Lung (tissue), 12 donors: ENCODE results near the gene TMEM178B. TPM values are rescaled to one million over a fixed set of nuclear protein-coding genes. Genes with fewer than 3 reads are reported as not detected.

Source experiments
- ATAC-seq: fragments of 200-7000 bp; cut with Tn5 transposase; one replicate; pipeline ENCODE4 v1.9.1; 2020; ENCODE audit warnings: moderate number of reproducible peaks; ENCODE audit not compliant: insufficient read depth, low FRiP score
- DNase-seq, 3 donors: peaks; one replicate each; pipeline ENCODE4 v3.0.0-alpha.2; 2013 to 2017
- H3K27ac ChIP-seq, 2 donors: one replicate each; pipeline ENCODE4 v1.5.1; 2013; ENCODE audit warnings: mild to moderate bottlenecking in 2 of 2, moderate library complexity in 2 of 2, control low read depth in 1 of 2, inconsistent platforms in 1 of 2, low read depth in 1 of 2, low read length in 1 of 2
- H3K27me3 ChIP-seq, 3 donors: one replicate each; pipeline ENCODE4 v1.5.1; 2013; ENCODE audit warnings: low read length in 2 of 3; ENCODE audit not compliant: control insufficient read depth in 3 of 3, insufficient read depth in 3 of 3
- H3K36me3 ChIP-seq, 4 donors: one replicate each; pipeline ENCODE4 v1.5.1; 2013; ENCODE audit warnings: low read length in 4 of 4, mild to moderate bottlenecking in 1 of 4, moderate library complexity in 1 of 4; ENCODE audit not compliant: control insufficient read depth in 4 of 4, insufficient read depth in 4 of 4
- H3K4me1 ChIP-seq, 5 donors: one replicate each; pipeline ENCODE4 v1.5.1; 2013; ENCODE audit warnings: low read length in 5 of 5, mild to moderate bottlenecking in 2 of 5, moderate library complexity in 1 of 5; ENCODE audit not compliant: control insufficient read depth in 5 of 5, insufficient read depth in 5 of 5
- H3K4me3 ChIP-seq: one replicate; pipeline ENCODE4 v1.5.1; 2013; ENCODE audit warnings: mild to moderate bottlenecking, control low read depth, moderate library complexity
- H3K9ac ChIP-seq, 2 donors: one replicate each; pipeline ENCODE4 v1.5.1; 2013; ENCODE audit warnings: low read length in 2 of 2, control low read depth in 1 of 2; ENCODE audit not compliant: insufficient read depth in 1 of 2
- H3K9me3 ChIP-seq, 4 donors: one replicate each; pipeline ENCODE4 v1.5.1; 2013; ENCODE audit warnings: low read length in 3 of 4, mild to moderate bottlenecking in 1 of 4, moderate library complexity in 1 of 4; ENCODE audit not compliant: control insufficient read depth in 4 of 4, insufficient read depth in 3 of 4
- WGBS, 2 donors: extraction: QIAGEN DNeasy Blood & Tissue Kit; methylation state at CpG; one replicate each; pipeline ENCODE4 v1.1.7; 2013; 5-methylcytosine and 5-hydroxymethylcytosine counted together
- polyA plus RNA-seq, 2 donors: library from polyadenylated mRNA; stranded (reverse); fragments of 200-250 nt; gene quantifications; one replicate each; pipeline ENCODE4 v1.2.1, GENCODE V29; 2013
- total RNA-seq, 2 donors: library from RNA; depleted of rRNA in 1 of 2; stranded (reverse); fragments of >200 nt in 1 of 2; gene quantifications; one replicate each; pipeline ENCODE4 v1.2.1, GENCODE V29; 2014 to 2021
- TF ChIP-seq, protein P1 (sequence below): IDR thresholded peaks from 2 replicates; pipeline ENCODE4 v1.5.1; 2012; ENCODE audit warnings: mild to moderate bottlenecking; ENCODE audit errors: control extremely low read depth, extremely low read depth
- donor health status: control.
- donor health status: control.
- donor health status: Bipolar disorder and iron deficiency.
- donor health status: healthy.
- donor health status: DM: yes; HTN: yes; CAD: no.

The TMEM178B gene
- total and polyA plus RNA-seq, 4 donors = 0.04 to 2.4 (median 0.48) TPM

DNA sequence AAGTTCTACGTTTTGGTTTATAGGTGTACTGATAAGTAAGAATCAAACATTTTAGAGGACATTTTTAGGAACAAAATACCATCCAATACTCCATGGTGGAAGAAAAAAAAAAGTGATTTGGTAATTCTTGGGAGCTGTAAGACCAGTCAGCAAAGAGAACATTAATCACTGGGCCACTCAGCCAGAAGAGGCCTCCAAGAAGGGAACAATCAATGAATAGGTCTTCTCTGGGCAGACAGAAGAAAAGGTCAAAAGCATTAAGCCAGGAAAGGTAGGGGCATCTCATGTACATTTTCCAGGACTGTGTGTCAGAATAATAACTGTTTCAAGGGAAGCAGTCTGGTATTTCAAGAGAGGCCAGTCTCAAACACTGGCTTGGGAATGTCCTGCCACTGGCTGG lies 286.9 kb downstream of the TMEM178B start:
- no peak for ATAC-seq
- DNase-seq = no peak
- peaks cover 0 to 41% (median 0%) of the 10 kb centered on the region in 5 donors for H3K4me1 ChIP-seq
- TF ChIP-seq, protein P1, sequence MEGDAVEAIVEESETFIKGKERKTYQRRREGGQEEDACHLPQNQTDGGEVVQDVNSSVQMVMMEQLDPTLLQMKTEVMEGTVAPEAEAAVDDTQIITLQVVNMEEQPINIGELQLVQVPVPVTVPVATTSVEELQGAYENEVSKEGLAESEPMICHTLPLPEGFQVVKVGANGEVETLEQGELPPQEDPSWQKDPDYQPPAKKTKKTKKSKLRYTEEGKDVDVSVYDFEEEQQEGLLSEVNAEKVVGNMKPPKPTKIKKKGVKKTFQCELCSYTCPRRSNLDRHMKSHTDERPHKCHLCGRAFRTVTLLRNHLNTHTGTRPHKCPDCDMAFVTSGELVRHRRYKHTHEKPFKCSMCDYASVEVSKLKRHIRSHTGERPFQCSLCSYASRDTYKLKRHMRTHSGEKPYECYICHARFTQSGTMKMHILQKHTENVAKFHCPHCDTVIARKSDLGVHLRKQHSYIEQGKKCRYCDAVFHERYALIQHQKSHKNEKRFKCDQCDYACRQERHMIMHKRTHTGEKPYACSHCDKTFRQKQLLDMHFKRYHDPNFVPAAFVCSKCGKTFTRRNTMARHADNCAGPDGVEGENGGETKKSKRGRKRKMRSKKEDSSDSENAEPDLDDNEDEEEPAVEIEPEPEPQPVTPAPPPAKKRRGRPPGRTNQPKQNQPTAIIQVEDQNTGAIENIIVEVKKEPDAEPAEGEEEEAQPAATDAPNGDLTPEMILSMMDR = no peak
- H3K36me3 ChIP-seq = no peaks in the 10 kb centered on the region
- no peak overlapping the region for H3K9ac ChIP-seq
- WGBS, 2 donors = 46 to 70% methylated on average over 1 of the region's 1 CpG
- H3K27ac ChIP-seq = no peak overlapping the region
- H3K4me3 ChIP-seq = no peak overlapping the region
- H3K9me3 ChIP-seq = no peaks in the 10 kb centered on the region
- no peaks in the 10 kb centered on the region for H3K27me3 ChIP-seq

DNA sequence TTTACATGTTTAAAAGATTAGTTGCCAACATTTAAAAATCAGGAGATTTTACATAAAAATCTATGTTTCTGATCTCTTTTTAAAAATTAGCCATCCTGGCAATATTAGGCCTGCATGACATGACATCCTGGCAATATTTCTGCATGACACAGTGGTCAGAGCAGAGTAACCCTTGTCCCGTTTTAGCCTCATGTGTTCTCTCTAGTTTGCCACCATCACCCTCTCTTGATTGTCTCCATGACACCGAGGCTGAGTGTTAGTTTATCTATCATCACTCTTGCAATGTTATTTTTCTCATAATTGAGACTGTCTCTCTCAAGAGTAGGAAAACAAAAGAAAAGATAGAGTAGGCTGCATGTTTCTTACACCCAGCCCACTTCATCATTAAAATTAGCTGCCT lies 287.6 kb downstream of the TMEM178B start:
- TF ChIP-seq, protein P1 = no peak

DNA sequence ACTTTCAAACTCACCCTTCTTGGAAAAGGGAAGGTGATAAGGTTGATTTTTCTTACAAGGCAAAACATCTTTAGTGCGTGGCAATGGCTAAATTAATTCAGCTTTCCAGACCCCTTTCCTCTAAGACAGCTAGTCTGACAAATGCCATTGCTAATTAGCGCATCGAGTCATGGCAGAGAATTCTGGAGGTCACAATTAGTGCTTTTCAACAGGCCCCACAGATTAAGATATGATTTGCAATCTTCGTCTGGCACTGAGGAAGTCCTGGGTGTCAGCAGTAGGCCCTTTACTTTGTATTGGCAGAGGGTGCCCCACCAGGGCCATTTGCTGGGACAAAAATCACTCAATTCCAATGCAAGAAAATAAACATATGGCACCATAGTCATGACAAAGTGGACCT lies 288.1 kb downstream of the TMEM178B start:
- no peaks in the 10 kb centered on the region for H3K27me3 ChIP-seq
- H3K9ac ChIP-seq = no peak overlapping the region
- ATAC-seq = no peak
- DNase-seq = no peak
- TF ChIP-seq, protein P1 = no peak
- no peaks in the 10 kb centered on the region for H3K36me3 ChIP-seq
- peaks cover 0 to 44% (median 0%) of the 10 kb centered on the region in 5 donors for H3K4me1 ChIP-seq
- no peak overlapping the region for H3K27ac ChIP-seq
- WGBS, 2 donors = 88 to 90% methylated on average over 4 of the region's 4 CpGs
- no peak overlapping the region for H3K4me3 ChIP-seq
- H3K9me3 ChIP-seq = no peaks in the 10 kb centered on the region

More for the DNA sequence above, 287.6 kb downstream of the TMEM178B start:
- H3K36me3 ChIP-seq = no peaks in the 10 kb centered on the region
- H3K9me3 ChIP-seq = no peaks in the 10 kb centered on the region
- no peak overlapping the region for H3K27ac ChIP-seq
- H3K4me3 ChIP-seq = no peak overlapping the region
- DNase-seq (no peak), ATAC-seq (no peak)
- no peaks in the 10 kb centered on the region for H3K27me3 ChIP-seq
- H3K9ac ChIP-seq = no peak overlapping the region
- peaks cover 0 to 47% (median 0%) of the 10 kb centered on the region in 5 donors for H3K4me1 ChIP-seq
- 70 to 74% methylated on average over 2 of the region's 2 CpGs for WGBS, 2 donors
